Kidney epithelial cell (primary cell): Measurements from ENCODE around the gene ZSCAN32. TPM values are rescaled to one million over a fixed set of nuclear protein-coding genes. Genes with fewer than 3 reads are reported as not detected.

Source experiments
- DNase-seq: peaks from one replicate; pipeline ENCODE4 v3.0.0-alpha.2; 2010; ENCODE audit warnings: low read depth
- H3K27me3 ChIP-seq: 2 replicates; pipeline ENCODE4 v1.6.0; 2011; ENCODE audit warnings: low read length; ENCODE audit not compliant: control insufficient read depth, insufficient read depth
- H3K36me3 ChIP-seq: 2 replicates; pipeline ENCODE4 v1.5.1; 2011; ENCODE audit warnings: low read length; ENCODE audit not compliant: control insufficient read depth, insufficient read depth
- H3K4me3 ChIP-seq: 2 replicates; pipeline ENCODE4 v1.5.1; 2011; ENCODE audit warnings: low read depth, mild to moderate bottlenecking, control low read depth, low read length
- CTCF ChIP-seq: IDR thresholded peaks from 2 replicates; pipeline ENCODE4 v1.5.1; 2011; ENCODE audit warnings: mild to moderate bottlenecking, moderate library complexity, low read length, control low read depth, inconsistent platforms; ENCODE audit not compliant: insufficient read depth, poor library complexity, severe bottlenecking
- total RNA-seq: library from RNA; depleted of rRNA; stranded (reverse); fragments of >200 nt; gene quantifications from 2 replicates; pipeline ENCODE4 v1.2.3, GENCODE V29; 2015

Gene ZSCAN32
- total RNA-seq, 1 donor from 2014 or later = 8.1 TPM

DNA sequence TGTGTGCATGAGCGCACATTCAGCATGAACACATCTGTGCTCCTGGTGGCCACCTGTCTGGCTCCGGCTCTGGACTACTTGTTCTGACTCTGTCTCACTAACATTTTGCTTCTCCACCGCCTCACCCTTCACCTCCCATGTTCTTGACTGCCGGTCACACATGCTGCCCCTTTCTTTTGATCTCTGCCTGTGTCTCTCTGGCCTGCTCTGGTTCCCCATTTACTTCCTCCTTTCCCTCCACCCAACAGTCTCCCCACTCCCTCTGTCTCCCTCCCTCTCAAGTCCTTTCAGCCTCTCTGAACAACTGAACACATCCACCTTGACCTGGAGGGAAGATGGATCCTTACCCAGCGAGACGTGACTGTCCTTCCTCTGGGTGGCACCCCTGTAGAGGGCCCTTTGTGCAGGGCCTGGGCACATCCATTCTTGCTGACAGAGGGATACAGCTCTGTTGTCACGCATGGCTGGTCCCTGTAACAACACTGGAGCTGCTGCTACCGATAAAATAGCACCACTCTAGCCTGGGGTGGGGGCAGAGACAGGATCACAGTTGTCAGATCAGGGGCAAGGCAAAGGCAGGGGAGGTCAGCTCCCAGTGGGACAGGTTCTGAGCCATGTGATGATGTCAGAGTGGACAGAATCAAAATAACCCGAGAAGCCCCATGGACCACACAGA lies 11.0 kb downstream of the ZSCAN32 start:
- Histone ChIP-seq H3K36me3 (peaks cover 2% of the 10 kb centered on the region), H3K4me3 (no peak overlapping the region), H3K27me3 (no peaks in the 10 kb centered on the region)
- TF ChIP-seq CTCF = no peak
- DNase-seq = no peak

DNA sequence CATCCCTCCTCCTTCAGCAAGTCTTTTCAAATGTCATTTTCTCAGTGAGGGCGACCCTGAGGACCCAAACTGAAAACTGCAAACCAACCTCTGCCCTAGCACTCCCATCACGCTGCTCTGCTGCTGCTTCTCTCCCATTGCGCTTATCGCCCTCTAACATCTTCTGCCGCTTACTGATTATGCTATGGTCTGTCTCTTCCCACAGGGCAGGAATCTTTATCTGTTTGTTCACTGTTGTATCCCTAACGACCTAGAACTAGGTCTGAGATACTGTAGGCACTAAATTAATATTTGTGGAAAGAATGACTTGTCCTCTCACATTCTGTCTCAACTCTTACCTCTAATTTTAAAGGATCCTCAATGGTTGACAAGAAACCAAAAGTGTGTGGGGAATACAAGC lies 12.5 kb downstream of the ZSCAN32 start:
- DNase-seq = no peak
- H3K4me3 ChIP-seq = no peak overlapping the region
- no peaks in the 10 kb centered on the region for H3K27me3 ChIP-seq
- TF ChIP-seq CTCF = no peak
- peaks cover 4% of the 10 kb centered on the region for H3K36me3 ChIP-seq

GRCh38 chr16:3383045-3383448 lies 17.8 kb downstream of the ZSCAN32 start:
- peaks cover 7% of the 10 kb centered on the region for H3K36me3 ChIP-seq
- no peak overlapping the region for H3K4me3 ChIP-seq
- no peaks in the 10 kb centered on the region for H3K27me3 ChIP-seq
- DNase-seq = no peak
- TF ChIP-seq CTCF = no peak

GRCh38 chr16:3377917-3378316 lies 22.9 kb downstream of the ZSCAN32 start:
- Histone ChIP-seq H3K27me3 (no peaks in the 10 kb centered on the region), H3K4me3 (no peak overlapping the region), H3K36me3 (peaks cover 3% of the 10 kb centered on the region)
- TF ChIP-seq CTCF = no peak
- DNase-seq = no peak

GRCh38 chr16:3375680-3376079 lies 25.1 kb downstream of the ZSCAN32 start:
- Histone ChIP-seq H3K4me3 (no peak overlapping the region), H3K36me3 (no peaks in the 10 kb centered on the region), H3K27me3 (no peaks in the 10 kb centered on the region)
- DNase-seq = no peak
- TF ChIP-seq CTCF = no peak

GRCh38 chr16:3369073-3369472 lies 31.7 kb downstream of the ZSCAN32 start:
- no peak for TF ChIP-seq CTCF
- Histone ChIP-seq H3K4me3 (no peak overlapping the region), H3K36me3 (no peaks in the 10 kb centered on the region), H3K27me3 (no peaks in the 10 kb centered on the region)
- no peak for DNase-seq
